Spleen (tissue), 11 donors: Measurements from ENCODE around the gene CPNE7. TPM values are rescaled to one million over a fixed set of nuclear protein-coding genes. Genes with fewer than 3 reads are reported as not detected.

ENCODE experiments used
- DNase-seq: peaks from one replicate; pipeline ENCODE4 v3.0.0-alpha.2; 2020
- H3K27ac ChIP-seq, 8 donors: fragments of 200-600 bp; sonication (generic) in 7 of 8; 1 replicate in 4 of 8; 2 replicates in 4 of 8; pipeline versions ENCODE4 v1.5.0 to v1.8.0; 2016 to 2021; ENCODE audit warnings: inconsistent platforms in 4 of 8, mild to moderate bottlenecking in 4 of 8, moderate library complexity in 1 of 8
- H3K27me3 ChIP-seq, 7 donors: fragments of 200-600 bp; sonication (generic) in 6 of 7; replicated peaks in 1 of 7; 1 replicate in 4 of 7; 2 replicates in 3 of 7; pipeline versions ENCODE4 v1.5.0 to v1.8.0; 2016 to 2021; ENCODE audit warnings: inconsistent platforms in 3 of 7, mild to moderate bottlenecking in 1 of 7
- H3K36me3 ChIP-seq, 6 donors: fragments of 200-600 bp; sonication (generic) in 5 of 6; 1 replicate in 4 of 6; 2 replicates in 2 of 6; pipeline versions ENCODE4 v1.5.0 to v1.8.0; 2016 to 2021; ENCODE audit warnings: inconsistent platforms in 2 of 6
- H3K4me1 ChIP-seq, 6 donors: fragments of 200-600 bp; sonication (generic) in 5 of 6; 1 replicate in 3 of 6; 2 replicates in 3 of 6; pipeline versions ENCODE4 v1.5.0 to v1.8.0; 2016 to 2021; ENCODE audit warnings: inconsistent platforms in 3 of 6
- H3K4me3 ChIP-seq, 8 donors: fragments of 200-600 bp; sonication (generic) in 7 of 8; 1 replicate in 4 of 8; 2 replicates in 4 of 8; pipeline versions ENCODE4 v1.5.0 to v1.8.0; 2016 to 2021; ENCODE audit warnings: inconsistent platforms in 4 of 8, mild to moderate bottlenecking in 4 of 8, moderate library complexity in 2 of 8
- H3K9me3 ChIP-seq, 8 donors: fragments of 200-600 bp; sonication (generic) in 7 of 8; 1 replicate in 4 of 8; 2 replicates in 4 of 8; pipeline versions ENCODE4 v1.5.0 to v1.8.0; 2016 to 2021; ENCODE audit warnings: inconsistent platforms in 4 of 8
- CTCF ChIP-seq, 11 experiments: fragments of 200-600 bp in 7 of 11; fragments of 450-650 bp in 4 of 11; sonication (generic) in 4 of 11; IDR thresholded peaks in 8 of 11; conservative IDR thresholded peaks in 3 of 11; 1 replicate in 7 of 11; 2 replicates in 4 of 11; pipeline versions ENCODE4 v1.4.0 to v1.8.0; 2016 to 2021; ENCODE audit warnings: antibody characterized with exemption in 11 of 11, inconsistent platforms in 4 of 11, mild to moderate bottlenecking in 1 of 11
- POLR2A ChIP-seq, 3 donors: fragments of 450-650 bp; IDR thresholded peaks; one replicate each; pipeline ENCODE4 v1.5.1; 2017; ENCODE audit warnings: antibody characterized with exemption in 3 of 3, mild to moderate bottlenecking in 1 of 3
- POLR2AphosphoS5 ChIP-seq, 3 donors: sonication (generic); formaldehyde crosslinking; IDR thresholded peaks; one replicate each; pipeline ENCODE4 v1.5.1; 2017; ENCODE audit warnings: antibody characterized with exemption in 3 of 3
- WGBS, 5 donors: extraction: QIAGEN DNeasy Blood & Tissue Kit in 3 of 5; methylation state at CpG; one replicate each; pipeline versions ENCODE4 v1.1.5 to v1.1.7; 2013 to 2018; 5-methylcytosine and 5-hydroxymethylcytosine counted together
- intact Hi-C: fragments of 100-400 bp; cut with DNase I; formaldehyde crosslinking; loops from one replicate; pipeline ENCODE4 v1.15.0; 2023; ENCODE audit warnings: low total_unique reads
- polyA plus RNA-seq, 3 donors: library from polyadenylated mRNA; stranded (reverse); fragments of 200-250 nt; gene quantifications; one replicate each; pipeline ENCODE4 v1.2.1, GENCODE V29; 2013
- total RNA-seq, 7 donors: library from RNA; depleted of rRNA in 3 of 7; stranded (reverse); fragments of >200 nt in 3 of 7; fragmentation: NEBNext Ultra II Directional in 4 of 7; extraction: Animal tissue kit (Norgen Biotek cat#: 25700) in 4 of 7; gene quantifications; one replicate each; pipeline versions ENCODE4 v1.1.0 to v1.2.1, GENCODE V29; 2016 to 2021
- donor health status: healthy with polysubstance abuse.
- donor health status: DM: no; HTN: no; CAD: no; lungs with moderate emphysema.
- donor health status: DM: no; HTN: no; CAD: no.
- donor health status: Bipolar disorder and iron deficiency.
- donor health status: healthy.
- donor health status: DM: no; HTN: no; CAD: no.
- donor health status: DM: yes; HTN: yes; CAD: no.

The CPNE7 gene
- total and polyA plus RNA-seq, 10 donors = 0.37 to 4.3 (median 1.5) TPM; not detected in 1

- H3K4me1 ChIP-seq = peaks cover 0 to 20% (median 12%) of the 10 kb centered on the region in 6 donors
- H3K36me3 ChIP-seq = no peaks in the 10 kb centered on the region
- no peak overlapping the region for H3K4me3 ChIP-seq
- no peak for DNase-seq
- WGBS, 5 donors = 66 to 80% (median 70%) methylated on average over 9 to 10 of the region's 10 CpGs
- H3K9me3 ChIP-seq = no peaks in the 10 kb centered on the region
- TF ChIP-seq POLR2AphosphoS5 (IDR thresholded peaks at IDR 0.05) = no peak
- TF ChIP-seq POLR2A (IDR thresholded peaks at IDR 0.05) = no peak
- TF ChIP-seq CTCF (IDR thresholded peaks at IDR 0.05 in 8 of 11, conservative IDR thresholded peaks at IDR 0.05 in 3 of 11) = no peak
- H3K27ac ChIP-seq = no peak overlapping the region
- intact Hi-C loops = no loop called here
- peaks cover 0 to 51% (median 3%) of the 10 kb centered on the region in 7 donors for H3K27me3 ChIP-seq
These were observed 61.8 kb downstream of the CPNE7 start for GRCh38 chr16:89637379-89637778.

- no peak for DNase-seq
- Histone ChIP-seq H3K4me3 (no peak overlapping the region), H3K27ac (no peak overlapping the region), H3K9me3 (no peaks in the 10 kb centered on the region), H3K36me3 (no peaks in the 10 kb centered on the region), H3K27me3 (peaks cover 0 to 41% (median 0%) of the 10 kb centered on the region in 7 donors), H3K4me1 (peaks cover 0 to 20% (median 12%) of the 10 kb centered on the region in 6 donors)
- intact Hi-C loops = no loop called here
- WGBS, 5 donors = 85 to 89% (median 87%) methylated on average over 9 to 10 of the region's 10 CpGs
- TF ChIP-seq CTCF (IDR thresholded peaks at IDR 0.05 in 8 of 11, conservative IDR thresholded peaks at IDR 0.05 in 3 of 11) = no peak
- no peak for TF ChIP-seq POLR2AphosphoS5 (IDR thresholded peaks at IDR 0.05)
- no peak for TF ChIP-seq POLR2A (IDR thresholded peaks at IDR 0.05)
These were observed 62.9 kb downstream of the CPNE7 start for GRCh38 chr16:89638455-89638854.

DNA sequence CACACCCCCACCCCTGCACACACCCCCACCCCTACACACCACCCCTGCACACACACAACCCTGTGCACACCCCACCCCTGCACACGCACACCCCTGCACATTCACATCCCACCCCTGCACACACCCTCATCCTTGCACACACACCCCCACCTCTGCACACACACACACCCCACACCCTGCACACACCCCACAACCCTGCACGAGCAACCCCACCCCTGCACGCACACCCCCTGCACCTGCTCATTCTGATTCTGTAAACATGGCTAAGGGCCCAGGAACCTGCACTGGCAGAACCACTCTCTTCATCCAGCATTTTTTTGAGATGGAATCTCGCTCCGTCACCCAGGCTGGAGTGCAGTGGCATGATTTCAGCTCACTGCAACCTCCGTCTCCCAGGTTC is 63.8 kb downstream of the CPNE7 start:
- no peak for TF ChIP-seq POLR2A (IDR thresholded peaks at IDR 0.05)
- no peak for TF ChIP-seq CTCF (IDR thresholded peaks at IDR 0.05 in 8 of 11, conservative IDR thresholded peaks at IDR 0.05 in 3 of 11)
- TF ChIP-seq POLR2AphosphoS5 (IDR thresholded peaks at IDR 0.05) = no peak
- Histone ChIP-seq H3K4me1 (peaks cover 0 to 20% (median 12%) of the 10 kb centered on the region in 6 donors), H3K36me3 (peaks cover 0 to 6% (median 4%) of the 10 kb centered on the region in 6 donors), H3K9me3 (no peaks in the 10 kb centered on the region), H3K27me3 (peaks cover 0 to 35% (median 0%) of the 10 kb centered on the region in 7 donors), H3K4me3 (no peak overlapping the region), H3K27ac (no peak overlapping the region)
- no peak for DNase-seq
- 92 to 98% (median 93%) methylated on average over 6 of the region's 6 CpGs for WGBS, 5 donors
- intact Hi-C loops = no loop called here

DNA sequence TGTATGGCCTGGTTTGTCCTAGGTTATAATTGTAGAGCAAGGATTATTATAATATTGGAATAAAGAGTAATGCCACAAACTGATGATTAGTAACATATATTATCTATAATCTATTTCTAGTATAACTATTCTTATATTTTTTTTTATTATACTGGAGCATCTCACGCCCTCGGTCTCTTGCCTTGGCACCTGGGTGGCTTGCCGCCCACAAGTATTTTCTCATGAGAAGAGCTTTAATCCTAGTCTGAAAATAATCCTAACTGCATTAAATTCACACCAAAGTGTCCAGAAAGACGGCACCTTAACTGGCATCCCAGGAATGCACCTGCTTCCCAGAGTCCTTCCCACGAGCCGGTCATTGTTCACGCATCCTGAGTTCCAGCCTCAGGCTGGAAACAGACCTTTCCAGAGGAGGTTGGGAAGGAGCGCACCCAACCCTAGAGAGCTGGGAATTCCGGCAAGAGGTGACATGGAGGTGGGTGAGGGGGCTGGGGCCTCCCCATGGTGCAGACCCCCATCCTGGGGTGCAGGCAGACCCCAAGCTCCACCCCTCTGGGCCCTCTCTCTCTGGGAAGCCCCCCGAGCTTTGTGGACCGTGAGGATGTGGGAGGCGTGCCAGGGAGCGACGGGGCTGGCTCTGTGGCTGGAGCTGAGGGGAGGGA is 66.0 kb downstream of the CPNE7 start:
- intact Hi-C loops = loop anchor here (10.0 kb wide), 1 partner anchor 67 kb away; the partner anchor contains the start of gene CPNE7
- Histone ChIP-seq H3K4me1 (peaks cover 0 to 20% (median 12%) of the 10 kb centered on the region in 6 donors), H3K4me3 (peak overlapping the region in 2 of 8 donors; percentile 38 to 53), H3K36me3 (peaks cover 0 to 29% (median 26%) of the 10 kb centered on the region in 6 donors), H3K27me3 (peaks cover 0 to 20% (median 0%) of the 10 kb centered on the region in 7 donors), H3K27ac (no peak overlapping the region), H3K9me3 (no peaks in the 10 kb centered on the region)
- TF ChIP-seq POLR2A (IDR thresholded peaks at IDR 0.05) (no peak), CTCF (IDR thresholded peaks at IDR 0.05 in 8 of 11, conservative IDR thresholded peaks at IDR 0.05 in 3 of 11) (peak in 2 of 11 experiments; percentile 5 to 51), POLR2AphosphoS5 (IDR thresholded peaks at IDR 0.05) (peak in 1 of 3 donors; percentile 52)
- 45 to 66% (median 55%) methylated on average over 8 to 14 of the region's 14 CpGs for WGBS, 5 donors
- DNase-seq = no peak
